Activated CD4-positive, alpha-beta T cell treated with anti-CD3 and anti-CD28 coated beads, Interleukin-2, amount 10 ng/mL, durations not matched to agents 7 days and 5 days (primary cell): ENCODE measurements around the gene BPIFB1. TPM values are rescaled to one million over a fixed set of nuclear protein-coding genes. Genes with fewer than 3 reads are reported as not detected.

Source experiments
- CTCF ChIA-PET: fragments of 350-600 bp; sonication (Branson Sonifier 250); formaldehyde crosslinking; loops from one replicate; lab custom pipeline; 2021; ENCODE audit warnings: antibody characterized with exemption; lab: Charles Lee
- POLR2A ChIA-PET: fragments of 350-600 bp; sonication (Branson Sonifier 250); formaldehyde crosslinking; loops from one replicate; lab custom pipeline; 2021; ENCODE audit warnings: antibody characterized with exemption; lab: Charles Lee
- DNase-seq: peaks from one replicate; pipeline ENCODE4 v3.0.0-alpha.2; 2020
- H3K27ac Mint-ChIP-seq: one replicate; pipeline ENCODE4 v1.8.0; 2021; ENCODE audit warnings: mild to moderate bottlenecking, moderate library complexity, mixed read lengths
- H3K27me3 Mint-ChIP-seq: one replicate; pipeline ENCODE4 v1.8.0; 2021; ENCODE audit warnings: mixed read lengths
- H3K36me3 Mint-ChIP-seq: one replicate; pipeline ENCODE4 v1.8.0; 2021; ENCODE audit warnings: low read depth, mixed read lengths
- H3K4me1 Mint-ChIP-seq: one replicate; pipeline ENCODE4 v1.8.0; 2021; ENCODE audit warnings: mixed read lengths
- H3K4me3 Mint-ChIP-seq: one replicate; pipeline ENCODE4 v1.8.0; 2021; ENCODE audit warnings: mild to moderate bottlenecking, moderate library complexity, mixed read lengths
- H3K9me3 Mint-ChIP-seq: one replicate; pipeline ENCODE4 v1.8.0; 2021; ENCODE audit warnings: mixed read lengths
- total RNA-seq, 2 experiments: library from RNA; stranded (reverse); gene quantifications; one replicate each; pipeline ENCODE4 v1.2.3, GENCODE V29; 2021

The BPIFB1 gene
- total RNA-seq, 2 experiments from 2014 or later = not detected

DNA sequence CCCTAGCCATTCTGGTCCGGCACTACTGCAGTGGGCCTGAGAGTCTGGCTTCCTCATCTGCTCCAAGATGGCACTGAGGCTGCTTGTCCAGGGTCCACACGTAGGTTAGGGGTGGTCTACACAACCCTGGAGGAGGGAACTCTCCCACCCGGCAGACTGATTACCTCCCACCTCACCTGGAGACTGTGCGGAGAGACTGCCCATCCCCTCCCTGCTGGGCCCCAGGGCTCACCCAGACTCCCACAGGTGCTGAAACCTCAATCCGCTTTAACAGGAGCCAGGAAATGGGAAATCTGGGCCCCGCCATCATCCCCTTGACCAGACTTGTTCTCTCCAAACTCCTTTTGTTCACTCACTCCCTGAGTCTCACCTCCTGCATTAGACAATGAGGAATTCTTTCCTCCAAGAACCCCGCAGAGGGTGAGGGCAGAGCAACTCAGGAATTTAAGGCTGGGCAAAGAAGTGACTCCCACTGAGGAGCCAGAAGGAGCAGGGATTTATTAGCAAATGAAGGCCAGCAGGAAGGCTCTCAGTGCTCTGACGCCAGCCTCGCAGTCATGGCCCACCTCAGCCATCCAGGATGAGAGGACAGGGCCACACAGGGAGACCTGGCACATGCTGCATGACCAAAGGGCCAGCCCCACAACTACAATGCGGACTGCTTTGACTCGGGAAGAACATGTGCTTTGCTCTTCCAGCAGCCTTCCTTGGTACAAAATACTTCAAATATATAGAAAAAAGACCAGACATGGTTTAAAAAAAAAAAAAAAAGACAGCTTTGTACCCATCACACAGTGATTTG is 65.3 kb downstream of the BPIFB1 start:
- Mint-ChIP-seq H3K27ac (no peak overlapping the region), H3K9me3 (no peaks in the 10 kb centered on the region), H3K4me1 (no peaks in the 10 kb centered on the region), H3K36me3 (peaks cover 5% of the 10 kb centered on the region), H3K27me3 (no peaks in the 10 kb centered on the region), H3K4me3 (no peak overlapping the region)
- CTCF ChIA-PET = no interaction called here
- POLR2A ChIA-PET = no interaction called here
- DNase-seq = no peak

DNA sequence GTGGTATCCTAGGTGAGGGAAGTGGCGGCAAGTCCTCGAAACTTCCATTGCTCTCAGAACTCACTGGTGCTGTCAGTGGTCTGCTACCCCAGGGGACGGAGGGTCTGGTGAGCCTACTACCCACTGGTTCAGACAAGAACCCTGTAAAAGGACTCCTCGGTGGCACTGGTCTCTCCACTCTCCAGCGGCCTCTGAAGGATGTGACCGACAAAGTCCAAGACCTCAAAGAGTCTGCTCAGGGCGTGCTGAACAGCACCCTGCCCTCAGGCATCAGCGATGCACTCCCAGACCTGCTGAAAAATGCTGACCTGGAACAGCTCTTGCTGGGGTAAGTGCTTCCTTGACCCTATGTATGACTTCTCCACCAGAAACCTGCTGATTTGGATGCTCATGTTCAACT is 66.5 kb downstream of the BPIFB1 start:
- Mint-ChIP-seq H3K36me3 (peaks cover 5% of the 10 kb centered on the region), H3K4me3 (no peak overlapping the region), H3K4me1 (no peaks in the 10 kb centered on the region), H3K27ac (no peak overlapping the region), H3K9me3 (no peaks in the 10 kb centered on the region), H3K27me3 (no peaks in the 10 kb centered on the region)
- POLR2A ChIA-PET = no interaction called here
- CTCF ChIA-PET = no interaction called here
- no peak for DNase-seq

DNA sequence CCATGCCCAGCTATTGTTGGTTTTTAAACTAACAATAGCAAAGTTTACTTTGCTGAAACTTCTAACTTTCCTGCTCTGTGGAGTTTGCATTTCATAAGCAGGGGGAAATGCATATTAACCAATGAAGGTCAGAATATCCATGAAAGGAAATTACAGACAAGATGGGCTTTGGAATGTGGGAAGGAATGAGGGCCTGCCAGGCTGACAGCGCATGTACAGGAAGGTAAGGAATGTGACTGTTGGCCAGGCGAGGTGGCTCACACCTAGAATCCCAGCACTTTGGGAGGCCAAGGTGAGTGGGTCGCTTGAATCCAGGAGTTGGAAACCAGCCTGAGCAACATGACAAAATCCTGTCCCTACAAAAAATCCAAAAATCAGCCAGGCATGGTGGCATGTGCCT is 68.7 kb downstream of the BPIFB1 start:
- Mint-ChIP-seq H3K4me1 (no peaks in the 10 kb centered on the region), H3K27ac (no peak overlapping the region), H3K9me3 (no peaks in the 10 kb centered on the region), H3K27me3 (no peaks in the 10 kb centered on the region), H3K4me3 (no peak overlapping the region), H3K36me3 (peaks cover 7% of the 10 kb centered on the region)
- no peak for DNase-seq
- ChIA-PET POLR2A (no interaction called here), CTCF (interaction anchor here (0.6 to 1.7 kb wide), 4 partner anchors 14 to 409 kb away, joined by 3 read pairs; no protein-coding TSS in a partner anchor)

DNA sequence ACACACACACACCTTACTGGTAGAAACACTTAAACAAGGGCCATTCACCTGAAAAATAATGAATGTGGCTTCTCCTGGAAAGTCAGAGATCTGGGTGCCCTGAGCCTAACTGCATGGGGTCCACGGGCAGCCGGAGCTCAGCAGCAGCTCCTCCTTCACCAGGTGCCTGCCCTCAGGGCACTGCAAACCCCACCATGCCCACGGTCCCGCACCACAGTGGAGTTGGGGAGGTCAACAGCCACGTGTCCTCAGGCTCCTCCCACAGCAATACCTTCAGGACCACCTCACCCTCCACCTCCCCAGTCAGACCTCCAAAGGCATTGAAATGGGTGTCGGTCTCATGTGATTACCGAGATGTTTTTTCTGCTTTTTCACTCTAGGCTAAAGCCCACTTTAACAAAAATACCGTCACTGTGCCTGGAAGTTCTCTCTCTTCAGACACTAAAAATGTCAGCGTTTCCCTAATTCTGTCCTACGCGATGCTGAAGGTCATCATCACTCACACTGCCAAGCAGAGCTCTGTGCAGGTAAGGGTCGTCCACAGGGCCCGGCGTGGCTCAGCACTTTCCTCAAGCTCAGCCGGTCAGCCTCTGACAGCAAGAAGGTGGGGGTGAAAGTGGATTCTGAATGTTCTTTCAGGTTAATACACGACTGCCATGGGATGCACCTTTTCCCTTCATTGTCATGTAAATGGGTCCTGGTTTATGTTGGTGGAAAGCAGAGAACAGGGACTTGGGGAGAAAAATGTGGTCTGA is 69.4 kb downstream of the BPIFB1 start:
- H3K27me3 Mint-ChIP-seq = no peaks in the 10 kb centered on the region
- peak overlapping the region; percentile 9 for H3K27ac Mint-ChIP-seq
- H3K4me3 Mint-ChIP-seq = no peak overlapping the region
- POLR2A ChIA-PET = no interaction called here
- no peak for DNase-seq
- CTCF ChIA-PET = interaction anchor here (0.9 to 1.7 kb wide), 2 partner anchors 13 to 24 kb away, joined by 3 read pairs; no protein-coding TSS in a partner anchor
- no peaks in the 10 kb centered on the region for H3K4me1 Mint-ChIP-seq
- H3K9me3 Mint-ChIP-seq = no peaks in the 10 kb centered on the region
- H3K36me3 Mint-ChIP-seq = peaks cover 7% of the 10 kb centered on the region

DNA sequence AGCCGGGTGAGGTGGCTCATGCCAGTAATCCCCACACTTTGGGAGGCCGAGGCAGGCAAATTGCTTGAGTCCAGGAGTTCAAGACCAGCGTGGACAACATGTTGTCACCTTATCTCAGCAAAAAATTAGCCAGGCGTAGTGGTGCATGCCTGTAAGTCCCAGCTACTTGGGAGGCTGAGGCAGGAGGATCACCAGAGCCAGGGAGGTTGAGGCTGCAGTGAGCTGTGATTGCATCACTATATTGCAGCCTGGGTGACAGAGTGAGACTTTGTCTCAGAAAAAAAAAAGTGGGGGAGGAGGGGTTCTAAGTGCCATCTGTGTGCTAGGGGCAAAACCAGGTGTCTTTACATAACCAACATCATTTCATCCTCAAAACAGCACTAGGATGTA is 70.0 kb downstream of the BPIFB1 start:
- CTCF ChIA-PET = no interaction called here
- Mint-ChIP-seq H3K4me1 (no peaks in the 10 kb centered on the region), H3K9me3 (no peaks in the 10 kb centered on the region), H3K36me3 (peaks cover 7% of the 10 kb centered on the region), H3K4me3 (no peak overlapping the region), H3K27me3 (no peaks in the 10 kb centered on the region), H3K27ac (no peak overlapping the region)
- POLR2A ChIA-PET = no interaction called here
- DNase-seq = no peak

Other genes starting within 250 kb of the BPIFB1 start
- not detected for gene BPIFB3, start 229.3 kb upstream of the BPIFB1 start, total RNA-seq
- gene BPIFB4, start 203.6 kb upstream of the BPIFB1 start, total RNA-seq = not detected
- gene BPIFA2, start 115.1 kb upstream of the BPIFB1 start, total RNA-seq = not detected
- not detected for gene BPIFA3, start 65.9 kb upstream of the BPIFB1 start, total RNA-seq
- gene BPIFA1, start 47.2 kb upstream of the BPIFB1 start, total RNA-seq = not detected
- gene CDK5RAP1, start 118.3 kb downstream of the BPIFB1 start, total RNA-seq = 10 to 100 TPM; 27.2 to 33.1 TPM
- 1 to 10 TPM; 7.8 to 9.5 TPM for gene SNTA1, start 160.5 kb downstream of the BPIFB1 start, total RNA-seq
- 10 to 100 TPM; 17.3 to 21.8 TPM for gene CBFA2T2, start 206.9 kb downstream of the BPIFB1 start, total RNA-seq